WTC11 (cell line): ENCODE results near the gene MN1. TPM values are rescaled to one million over a fixed set of nuclear protein-coding genes. Genes with fewer than 3 reads are reported as not detected.

Source experiments
- ATAC-seq: fragments of 200-7000 bp; cut with Tn5 transposase; 2 replicates; pipeline ENCODE4 v1.10.0; 2021; ENCODE audit warnings: mild to moderate bottlenecking, moderate library complexity
- CTCF ChIA-PET: fragments of 300-600 bp; sonication (Branson Sonifier 250); formaldehyde crosslinking; loops from one replicate; lab custom pipeline; 2021; ENCODE audit warnings: antibody characterized with exemption; lab: Charles Lee
- POLR2A ChIA-PET: fragments of 350-600 bp; sonication (Branson Sonifier 250); formaldehyde crosslinking; loops from one replicate; lab custom pipeline; 2021; ENCODE audit warnings: antibody characterized with exemption; lab: Charles Lee
- DNase-seq: peaks from one replicate; pipeline ENCODE4 v3.0.0; 2021; ENCODE audit warnings: low spot score
- H3K27ac Mint-ChIP-seq: 2 replicates; pipeline ENCODE4 v1.8.0; 2021; ENCODE audit warnings: mixed read lengths
- H3K27me3 Mint-ChIP-seq: 2 replicates; pipeline ENCODE4 v1.8.0; 2021; ENCODE audit warnings: low read depth, mild to moderate bottlenecking, moderate library complexity, mixed read lengths
- H3K36me3 Mint-ChIP-seq: 2 replicates; pipeline ENCODE4 v1.8.0; 2021; ENCODE audit warnings: mixed read lengths
- H3K4me1 Mint-ChIP-seq: 2 replicates; pipeline ENCODE4 v1.8.0; 2022; ENCODE audit warnings: mixed read lengths
- H3K4me3 Mint-ChIP-seq: 2 replicates; pipeline ENCODE4 v1.8.0; 2021; ENCODE audit warnings: mild to moderate bottlenecking, moderate library complexity, mixed read lengths
- H3K9me3 Mint-ChIP-seq: 2 replicates; pipeline ENCODE4 v1.8.0; 2021; ENCODE audit warnings: mixed read lengths
- CREM ChIP-seq: sonication (generic); formaldehyde crosslinking; IDR thresholded peaks from 2 replicates; pipeline ENCODE4 v1.8.1; 2022; ENCODE audit warnings: mild to moderate bottlenecking, missing genetic modification reagents, moderate library complexity
- ETV6 ChIP-seq: sonication (generic); formaldehyde crosslinking; IDR thresholded peaks from 2 replicates; pipeline ENCODE4 v1.8.1; 2022; ENCODE audit warnings: mild to moderate bottlenecking, missing genetic modification reagents
- GRHL2 ChIP-seq: fragments of 250-450 bp; sonication (Bioruptor Pico); IDR thresholded peaks from 2 replicates; pipeline ENCODE4 v1.8.0; 2022; ENCODE audit warnings: mild to moderate bottlenecking, moderate library complexity; ENCODE audit not compliant: insufficient replicate concordance, severe bottlenecking
- HMGA2 ChIP-seq: fragments of 250-450 bp; sonication (Bioruptor Pico); IDR thresholded peaks from 2 replicates; pipeline ENCODE4 v1.4.0; 2021; ENCODE audit warnings: mild to moderate bottlenecking, moderate library complexity
- HMGXB4 ChIP-seq: sonication (generic); formaldehyde crosslinking; IDR thresholded peaks from 2 replicates; pipeline ENCODE4 v1.8.1; 2023; ENCODE audit warnings: mild to moderate bottlenecking, moderate library complexity, missing genetic modification reagents
- MAX ChIP-seq: sonication (generic); formaldehyde crosslinking; IDR thresholded peaks from 2 replicates; pipeline ENCODE4 v1.8.0; 2022; ENCODE audit warnings: mild to moderate bottlenecking, missing genetic modification reagents
- MYBL2 ChIP-seq: sonication (generic); formaldehyde crosslinking; IDR thresholded peaks from 2 replicates; pipeline ENCODE4 v1.8.1; 2023; ENCODE audit warnings: mild to moderate bottlenecking, moderate library complexity, missing genetic modification reagents
- NR3C1 ChIP-seq: sonication (generic); formaldehyde crosslinking; conservative IDR thresholded peaks from 2 replicates; pipeline ENCODE4 v1.8.1; 2023; ENCODE audit warnings: low read depth, mild to moderate bottlenecking, missing genetic modification reagents
- RELA ChIP-seq: sonication (generic); formaldehyde crosslinking; IDR thresholded peaks from 2 replicates; pipeline ENCODE4 v1.8.1; 2022; ENCODE audit warnings: missing genetic modification reagents, mild to moderate bottlenecking, borderline replicate concordance
- SOX15 ChIP-seq: fragments of 250-450 bp; sonication (Bioruptor Pico); IDR thresholded peaks from 2 replicates; pipeline ENCODE4 v1.9.0; 2021; ENCODE audit warnings: mild to moderate bottlenecking
- USF2 ChIP-seq: sonication (generic); formaldehyde crosslinking; IDR thresholded peaks from 2 replicates; pipeline ENCODE4 v1.8.1; 2023; ENCODE audit warnings: mild to moderate bottlenecking, missing genetic modification reagents, moderate library complexity
- total RNA-seq: library from RNA; stranded (reverse); gene quantifications from 3 replicates; pipeline ENCODE4 v1.2.3, GENCODE V29; 2021
- TF ChIP-seq, protein P1 (sequence below): sonication (generic); formaldehyde crosslinking; IDR thresholded peaks from 2 replicates; pipeline ENCODE4 v1.8.1; 2023; ENCODE audit warnings: mild to moderate bottlenecking, missing genetic modification reagents
- TF ChIP-seq, protein P2 (sequence below): sonication (generic); formaldehyde crosslinking; IDR thresholded peaks from 2 replicates; pipeline ENCODE4 v1.8.0; 2022; ENCODE audit warnings: mild to moderate bottlenecking, missing genetic modification reagents
- TF ChIP-seq, protein P3 (sequence below): fragments of 250-450 bp; sonication (Bioruptor Pico); IDR thresholded peaks from 2 replicates; pipeline ENCODE4 v1.9.0; 2021; ENCODE audit warnings: mild to moderate bottlenecking, borderline replicate concordance
- TF ChIP-seq, protein P4 (sequence below): sonication (generic); formaldehyde crosslinking; IDR thresholded peaks from 2 replicates; pipeline ENCODE4 v1.8.0; 2022; ENCODE audit warnings: mild to moderate bottlenecking, missing genetic modification reagents
- TF ChIP-seq, protein P5 (sequence below): sonication (generic); formaldehyde crosslinking; IDR thresholded peaks from 2 replicates; pipeline ENCODE4 v1.8.1; 2023; ENCODE audit warnings: mild to moderate bottlenecking, missing genetic modification reagents, borderline replicate concordance

The MN1 gene
- total RNA-seq, 1 experiment from 2014 or later = 21.3 TPM

DNA sequence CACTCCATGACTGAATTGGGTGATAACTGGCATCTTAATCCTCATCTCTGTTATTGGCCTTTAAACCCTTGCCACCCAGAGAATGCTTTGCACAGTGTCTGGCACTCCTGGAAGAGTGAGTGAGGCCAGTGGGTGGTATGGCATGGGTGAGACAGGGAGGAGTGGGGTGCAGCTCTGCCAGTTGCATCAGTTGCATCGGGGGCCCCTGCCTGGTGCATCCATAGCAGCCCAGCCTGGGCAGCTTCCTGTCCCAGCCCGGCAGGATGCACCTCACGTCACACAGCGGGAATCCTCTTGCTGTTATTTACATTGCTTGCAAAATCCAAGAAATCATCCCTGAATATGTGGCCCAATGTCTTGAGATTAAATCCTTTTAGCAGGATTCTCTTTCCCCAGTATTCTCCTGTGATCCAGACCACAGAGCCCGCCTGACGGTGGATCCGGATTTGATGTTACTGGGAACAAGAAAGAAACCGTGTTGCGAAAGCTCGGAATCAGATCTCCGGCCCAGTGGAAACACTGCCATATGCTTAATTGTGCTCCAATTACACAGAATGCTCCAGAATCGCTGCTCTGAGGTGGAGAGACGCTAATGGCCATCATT lies 37.6 kb upstream of the MN1 start (continued):
- no peak for TF ChIP-seq USF2 (CRISPR knock-in tag)
- TF ChIP-seq, protein P1, sequence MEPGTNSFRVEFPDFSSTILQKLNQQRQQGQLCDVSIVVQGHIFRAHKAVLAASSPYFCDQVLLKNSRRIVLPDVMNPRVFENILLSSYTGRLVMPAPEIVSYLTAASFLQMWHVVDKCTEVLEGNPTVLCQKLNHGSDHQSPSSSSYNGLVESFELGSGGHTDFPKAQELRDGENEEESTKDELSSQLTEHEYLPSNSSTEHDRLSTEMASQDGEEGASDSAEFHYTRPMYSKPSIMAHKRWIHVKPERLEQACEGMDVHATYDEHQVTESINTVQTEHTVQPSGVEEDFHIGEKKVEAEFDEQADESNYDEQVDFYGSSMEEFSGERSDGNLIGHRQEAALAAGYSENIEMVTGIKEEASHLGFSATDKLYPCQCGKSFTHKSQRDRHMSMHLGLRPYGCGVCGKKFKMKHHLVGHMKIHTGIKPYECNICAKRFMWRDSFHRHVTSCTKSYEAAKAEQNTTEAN (CRISPR knock-in tag) = no peak
- TF ChIP-seq NR3C1 = no peak

- H3K9me3 Mint-ChIP-seq = peaks cover 17% of the 10 kb centered on the region
- peak; percentile 38 for ATAC-seq
Observed at GRCh38 chr22:27836181-27836580, 34.6 kb upstream of the MN1 start.

DNA sequence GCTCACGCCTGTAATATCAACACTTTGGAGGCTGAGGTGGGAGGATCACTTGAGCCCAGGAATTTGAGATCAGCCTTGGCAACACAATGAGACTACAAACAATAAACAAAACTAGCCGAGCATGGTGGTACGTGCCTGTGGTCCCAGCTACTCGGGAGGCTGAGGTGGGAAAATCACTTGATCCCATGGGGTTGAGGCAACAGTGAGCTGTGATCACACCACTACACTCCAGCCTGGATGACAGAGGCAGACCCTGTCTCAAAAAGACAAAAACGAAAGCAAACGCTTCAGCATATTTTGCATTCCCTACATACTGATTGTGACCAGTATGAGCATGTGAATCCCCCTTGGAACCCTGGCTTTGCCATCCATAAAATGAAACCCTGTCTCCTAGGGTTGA lies 33.9 kb upstream of the MN1 start:
- H3K9me3 Mint-ChIP-seq = peaks cover 17% of the 10 kb centered on the region
- ChIA-PET CTCF (no interaction called here), POLR2A (no interaction called here)
- 0 out of 2 replicates have a peak, but pooled peaks cover 3% of the 10 kb centered on the region for H3K27me3 Mint-ChIP-seq
- DNase-seq (peak; percentile 7), ATAC-seq (0 out of 2 replicates have a peak, but pooled peaks have one; percentile 20)
- no peak overlapping the region for H3K4me3 Mint-ChIP-seq
- peaks cover 33% of the 10 kb centered on the region for H3K4me1 Mint-ChIP-seq
- no peak overlapping the region for H3K27ac Mint-ChIP-seq
- H3K36me3 Mint-ChIP-seq = peaks cover 16% of the 10 kb centered on the region
- TF ChIP-seq RELA (CRISPR knock-in tag) (no peak), MYBL2 (no peak), MAX (no peak), ETV6 (CRISPR knock-in tag) (no peak), CREM (CRISPR knock-in tag) (no peak), GRHL2 (no peak), SOX15 (no peak), HMGXB4 (no peak), HMGA2 (CRISPR knock-in tag) (no peak)
- TF ChIP-seq, protein P2, sequence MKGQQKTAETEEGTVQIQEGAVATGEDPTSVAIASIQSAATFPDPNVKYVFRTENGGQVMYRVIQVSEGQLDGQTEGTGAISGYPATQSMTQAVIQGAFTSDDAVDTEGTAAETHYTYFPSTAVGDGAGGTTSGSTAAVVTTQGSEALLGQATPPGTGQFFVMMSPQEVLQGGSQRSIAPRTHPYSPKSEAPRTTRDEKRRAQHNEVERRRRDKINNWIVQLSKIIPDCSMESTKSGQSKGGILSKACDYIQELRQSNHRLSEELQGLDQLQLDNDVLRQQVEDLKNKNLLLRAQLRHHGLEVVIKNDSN (CRISPR knock-in tag) = no peak
- TF ChIP-seq, protein P3, sequence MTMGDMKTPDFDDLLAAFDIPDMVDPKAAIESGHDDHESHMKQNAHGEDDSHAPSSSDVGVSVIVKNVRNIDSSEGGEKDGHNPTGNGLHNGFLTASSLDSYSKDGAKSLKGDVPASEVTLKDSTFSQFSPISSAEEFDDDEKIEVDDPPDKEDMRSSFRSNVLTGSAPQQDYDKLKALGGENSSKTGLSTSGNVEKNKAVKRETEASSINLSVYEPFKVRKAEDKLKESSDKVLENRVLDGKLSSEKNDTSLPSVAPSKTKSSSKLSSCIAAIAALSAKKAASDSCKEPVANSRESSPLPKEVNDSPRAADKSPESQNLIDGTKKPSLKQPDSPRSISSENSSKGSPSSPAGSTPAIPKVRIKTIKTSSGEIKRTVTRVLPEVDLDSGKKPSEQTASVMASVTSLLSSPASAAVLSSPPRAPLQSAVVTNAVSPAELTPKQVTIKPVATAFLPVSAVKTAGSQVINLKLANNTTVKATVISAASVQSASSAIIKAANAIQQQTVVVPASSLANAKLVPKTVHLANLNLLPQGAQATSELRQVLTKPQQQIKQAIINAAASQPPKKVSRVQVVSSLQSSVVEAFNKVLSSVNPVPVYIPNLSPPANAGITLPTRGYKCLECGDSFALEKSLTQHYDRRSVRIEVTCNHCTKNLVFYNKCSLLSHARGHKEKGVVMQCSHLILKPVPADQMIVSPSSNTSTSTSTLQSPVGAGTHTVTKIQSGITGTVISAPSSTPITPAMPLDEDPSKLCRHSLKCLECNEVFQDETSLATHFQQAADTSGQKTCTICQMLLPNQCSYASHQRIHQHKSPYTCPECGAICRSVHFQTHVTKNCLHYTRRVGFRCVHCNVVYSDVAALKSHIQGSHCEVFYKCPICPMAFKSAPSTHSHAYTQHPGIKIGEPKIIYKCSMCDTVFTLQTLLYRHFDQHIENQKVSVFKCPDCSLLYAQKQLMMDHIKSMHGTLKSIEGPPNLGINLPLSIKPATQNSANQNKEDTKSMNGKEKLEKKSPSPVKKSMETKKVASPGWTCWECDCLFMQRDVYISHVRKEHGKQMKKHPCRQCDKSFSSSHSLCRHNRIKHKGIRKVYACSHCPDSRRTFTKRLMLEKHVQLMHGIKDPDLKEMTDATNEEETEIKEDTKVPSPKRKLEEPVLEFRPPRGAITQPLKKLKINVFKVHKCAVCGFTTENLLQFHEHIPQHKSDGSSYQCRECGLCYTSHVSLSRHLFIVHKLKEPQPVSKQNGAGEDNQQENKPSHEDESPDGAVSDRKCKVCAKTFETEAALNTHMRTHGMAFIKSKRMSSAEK = no peak
- TF ChIP-seq, protein P4, sequence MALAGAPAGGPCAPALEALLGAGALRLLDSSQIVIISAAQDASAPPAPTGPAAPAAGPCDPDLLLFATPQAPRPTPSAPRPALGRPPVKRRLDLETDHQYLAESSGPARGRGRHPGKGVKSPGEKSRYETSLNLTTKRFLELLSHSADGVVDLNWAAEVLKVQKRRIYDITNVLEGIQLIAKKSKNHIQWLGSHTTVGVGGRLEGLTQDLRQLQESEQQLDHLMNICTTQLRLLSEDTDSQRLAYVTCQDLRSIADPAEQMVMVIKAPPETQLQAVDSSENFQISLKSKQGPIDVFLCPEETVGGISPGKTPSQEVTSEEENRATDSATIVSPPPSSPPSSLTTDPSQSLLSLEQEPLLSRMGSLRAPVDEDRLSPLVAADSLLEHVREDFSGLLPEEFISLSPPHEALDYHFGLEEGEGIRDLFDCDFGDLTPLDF (CRISPR knock-in tag) = no peak

More at GRCh38 chr22:27836181-27836580, 34.6 kb upstream of the MN1 start:
- ChIA-PET POLR2A (no interaction called here), CTCF (no interaction called here)
- Mint-ChIP-seq H3K36me3 (peaks cover 16% of the 10 kb centered on the region), H3K4me1 (peaks cover 33% of the 10 kb centered on the region), H3K27me3 (0 out of 2 replicates have a peak, but pooled peaks cover 3% of the 10 kb centered on the region), H3K4me3 (no peak overlapping the region), H3K27ac (no peak overlapping the region)
- no peak for DNase-seq
- TF ChIP-seq, protein P5, sequence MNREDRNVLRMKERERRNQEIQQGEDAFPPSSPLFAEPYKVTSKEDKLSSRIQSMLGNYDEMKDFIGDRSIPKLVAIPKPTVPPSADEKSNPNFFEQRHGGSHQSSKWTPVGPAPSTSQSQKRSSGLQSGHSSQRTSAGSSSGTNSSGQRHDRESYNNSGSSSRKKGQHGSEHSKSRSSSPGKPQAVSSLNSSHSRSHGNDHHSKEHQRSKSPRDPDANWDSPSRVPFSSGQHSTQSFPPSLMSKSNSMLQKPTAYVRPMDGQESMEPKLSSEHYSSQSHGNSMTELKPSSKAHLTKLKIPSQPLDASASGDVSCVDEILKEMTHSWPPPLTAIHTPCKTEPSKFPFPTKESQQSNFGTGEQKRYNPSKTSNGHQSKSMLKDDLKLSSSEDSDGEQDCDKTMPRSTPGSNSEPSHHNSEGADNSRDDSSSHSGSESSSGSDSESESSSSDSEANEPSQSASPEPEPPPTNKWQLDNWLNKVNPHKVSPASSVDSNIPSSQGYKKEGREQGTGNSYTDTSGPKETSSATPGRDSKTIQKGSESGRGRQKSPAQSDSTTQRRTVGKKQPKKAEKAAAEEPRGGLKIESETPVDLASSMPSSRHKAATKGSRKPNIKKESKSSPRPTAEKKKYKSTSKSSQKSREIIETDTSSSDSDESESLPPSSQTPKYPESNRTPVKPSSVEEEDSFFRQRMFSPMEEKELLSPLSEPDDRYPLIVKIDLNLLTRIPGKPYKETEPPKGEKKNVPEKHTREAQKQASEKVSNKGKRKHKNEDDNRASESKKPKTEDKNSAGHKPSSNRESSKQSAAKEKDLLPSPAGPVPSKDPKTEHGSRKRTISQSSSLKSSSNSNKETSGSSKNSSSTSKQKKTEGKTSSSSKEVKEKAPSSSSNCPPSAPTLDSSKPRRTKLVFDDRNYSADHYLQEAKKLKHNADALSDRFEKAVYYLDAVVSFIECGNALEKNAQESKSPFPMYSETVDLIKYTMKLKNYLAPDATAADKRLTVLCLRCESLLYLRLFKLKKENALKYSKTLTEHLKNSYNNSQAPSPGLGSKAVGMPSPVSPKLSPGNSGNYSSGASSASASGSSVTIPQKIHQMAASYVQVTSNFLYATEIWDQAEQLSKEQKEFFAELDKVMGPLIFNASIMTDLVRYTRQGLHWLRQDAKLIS (CRISPR knock-in tag) = no peak
